Stimulated activated CD4-positive, alpha-beta T cell treated with anti-CD3 and anti-CD28 coated beads, TNF-alpha, amount 100 ng/mL, for 4 hours (primary cell): Measurements from ENCODE around the gene HOXD13.

Experiments
- DNase-seq, 3 experiments: peaks; one replicate each; pipeline ENCODE4 v3.0.0-alpha.2; 2020; ENCODE audit warnings: low read depth in 3 of 3

The HOXD13 gene

DNA sequence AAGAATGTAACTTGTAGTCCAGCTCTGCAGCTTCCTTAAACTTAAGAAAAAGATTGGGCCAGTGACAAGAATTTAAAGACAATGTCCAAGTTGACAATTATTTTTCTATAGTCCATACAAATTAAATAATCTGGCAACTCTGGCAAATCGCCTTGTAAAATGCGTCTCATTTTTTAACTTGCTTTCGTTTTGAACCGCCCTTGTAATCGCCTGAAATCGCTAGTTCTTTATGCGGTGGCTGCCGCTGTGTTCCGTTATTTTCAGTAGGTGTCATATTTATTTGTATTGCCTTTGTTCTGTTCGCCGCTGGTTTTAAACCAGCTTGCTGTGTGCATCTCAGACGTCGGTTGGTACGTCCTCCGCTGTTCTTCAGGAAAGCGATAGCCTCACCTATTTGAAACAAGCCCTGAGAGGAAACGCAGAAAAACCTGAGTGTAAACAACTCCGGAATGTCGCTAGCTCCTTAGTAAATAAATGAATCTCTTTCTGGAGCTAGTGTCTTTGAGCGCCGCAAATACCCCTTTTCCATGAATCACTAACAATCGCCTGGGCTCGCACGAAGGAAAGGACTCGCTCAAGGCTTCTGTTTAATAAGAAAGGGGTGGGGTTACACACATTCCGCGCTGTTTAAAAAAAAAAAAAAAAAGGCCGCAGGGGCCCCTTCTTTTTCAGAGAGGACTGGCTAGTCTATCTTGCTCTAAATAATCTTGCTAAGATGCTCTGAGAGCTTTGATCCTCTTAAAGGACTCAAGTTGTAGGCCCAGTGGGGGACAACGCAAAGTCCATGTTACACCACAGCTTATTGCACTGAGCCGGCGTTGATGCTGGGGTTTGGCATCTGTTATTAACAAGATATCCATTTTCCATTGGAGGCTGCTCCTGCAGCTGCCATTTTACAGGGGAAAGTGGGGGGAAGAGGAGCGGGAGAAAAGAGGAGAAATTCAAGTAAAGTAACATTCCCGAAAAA, 40.0 kb downstream of the HOXD13 start:
- DNase-seq, result no peak

DNA sequence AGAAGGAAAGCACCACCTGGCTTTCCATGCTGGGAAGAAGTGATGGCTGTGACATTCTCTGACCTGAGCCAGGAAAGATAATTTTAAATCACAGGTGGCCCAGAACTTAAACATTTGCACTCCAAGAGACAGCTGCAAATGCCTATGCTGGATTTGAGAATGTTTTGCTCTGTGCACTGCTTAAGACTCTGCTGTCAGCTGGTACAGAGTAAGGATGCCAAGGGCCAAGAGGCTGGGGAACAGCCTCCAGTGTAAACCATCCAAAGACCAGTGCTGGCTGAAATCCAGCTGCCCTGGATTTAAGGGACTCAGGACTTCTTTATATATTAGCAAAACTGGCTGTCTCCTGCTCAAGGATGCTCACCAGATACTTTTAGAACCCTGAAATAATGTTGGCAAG, 40.9 kb downstream of the HOXD13 start:
- DNase-seq, result no peak

DNA sequence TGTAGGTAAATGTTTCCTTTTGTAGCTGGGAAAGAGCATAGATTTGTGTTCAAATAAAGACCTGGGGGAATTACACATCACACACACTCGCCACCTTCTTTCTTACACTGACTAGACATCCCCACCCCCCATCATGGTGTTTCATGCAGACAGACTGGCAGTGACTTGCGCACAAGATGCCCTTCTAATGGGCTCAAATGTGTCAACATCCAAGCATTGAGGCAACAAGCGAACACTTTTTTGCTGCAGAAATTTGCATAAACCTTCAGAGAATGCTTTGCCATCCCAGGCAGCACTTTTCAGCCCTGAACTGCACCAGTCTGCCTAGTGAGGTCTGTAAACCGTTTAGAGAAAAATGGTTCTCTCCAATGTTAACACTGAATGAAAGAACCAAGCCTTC, 41.5 kb downstream of the HOXD13 start:
- DNase-seq, result no peak

DNA sequence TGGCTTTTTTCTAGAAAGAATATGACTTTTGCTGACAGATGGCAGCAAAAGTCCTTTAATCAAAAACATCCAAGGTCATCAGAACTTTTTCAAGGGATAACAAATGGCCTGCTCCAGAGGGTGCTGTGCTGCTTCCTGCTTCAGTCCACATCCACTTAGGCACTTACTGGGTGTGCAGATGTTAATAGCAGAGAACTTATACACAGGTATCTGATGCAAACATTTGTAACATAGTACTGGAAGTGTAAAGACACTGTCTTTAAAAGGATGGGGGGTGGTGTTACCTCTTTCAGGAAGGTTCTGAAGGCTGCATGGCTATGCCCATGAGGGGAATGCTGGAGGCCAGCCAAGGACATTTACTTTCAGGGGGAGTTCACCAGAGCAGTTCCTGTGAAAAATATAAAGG, 42.5 kb downstream of the HOXD13 start:
- no peak for DNase-seq

DNA sequence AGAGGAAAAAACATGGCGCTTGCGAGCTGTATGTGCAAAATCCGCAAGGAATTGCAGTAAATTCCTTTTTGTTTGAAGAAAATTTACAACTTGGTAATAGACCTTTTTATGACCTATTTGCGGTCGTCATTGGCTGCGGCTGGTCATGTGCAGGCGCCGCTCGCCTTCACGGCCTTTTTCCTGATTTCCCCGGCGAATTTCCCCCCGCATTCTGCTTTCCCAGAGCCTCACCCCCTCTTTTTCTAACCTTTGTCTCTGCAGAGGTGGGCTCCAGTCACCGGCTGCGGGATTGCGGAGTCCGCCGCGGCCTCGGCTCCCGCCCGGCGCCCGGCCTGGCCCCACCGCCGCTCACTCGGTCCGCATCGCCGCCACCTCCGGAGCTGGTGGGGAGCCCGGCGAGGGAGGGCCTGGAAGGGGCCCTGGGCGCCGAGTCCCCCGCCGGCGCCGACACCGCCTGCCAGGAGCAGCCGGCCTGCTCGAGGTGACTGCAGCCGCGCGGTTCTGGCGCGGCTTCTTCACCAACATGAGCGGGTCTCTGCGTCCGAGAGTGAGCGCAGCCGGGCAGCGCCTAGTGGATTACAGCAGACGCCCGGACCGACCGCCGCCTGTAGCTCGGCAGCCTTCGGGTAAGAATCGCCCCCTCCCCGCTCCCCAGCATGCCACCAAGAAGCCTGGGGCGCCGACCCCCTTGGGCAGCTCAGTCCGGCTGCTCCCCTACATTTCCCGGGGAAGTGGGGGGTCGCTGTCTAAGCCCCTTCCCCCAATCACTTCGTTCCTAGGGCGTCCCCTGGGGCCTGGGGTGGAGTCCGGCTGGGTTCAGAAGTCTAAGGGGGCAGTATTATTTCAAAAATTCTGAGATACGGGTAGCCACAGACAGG, 44.1 kb downstream of the HOXD13 start:
- no peak for DNase-seq

DNA sequence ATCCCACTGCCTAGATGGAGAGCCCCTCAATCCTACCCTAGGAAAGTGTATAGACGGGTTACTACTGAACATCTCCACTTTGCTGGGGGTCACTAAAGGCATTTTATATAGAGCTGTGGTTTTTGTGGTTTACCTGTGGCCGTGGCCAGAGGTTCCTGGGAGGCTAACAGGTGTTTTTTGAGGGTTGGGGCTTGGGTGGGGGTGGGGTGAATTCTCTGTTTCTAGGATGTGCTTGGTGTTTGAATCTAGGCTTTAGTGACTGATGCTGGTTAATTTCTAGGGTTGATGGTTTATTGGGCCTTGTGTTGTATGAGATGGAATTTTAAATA, 44.7 kb downstream of the HOXD13 start:
- no peak for DNase-seq

DNA sequence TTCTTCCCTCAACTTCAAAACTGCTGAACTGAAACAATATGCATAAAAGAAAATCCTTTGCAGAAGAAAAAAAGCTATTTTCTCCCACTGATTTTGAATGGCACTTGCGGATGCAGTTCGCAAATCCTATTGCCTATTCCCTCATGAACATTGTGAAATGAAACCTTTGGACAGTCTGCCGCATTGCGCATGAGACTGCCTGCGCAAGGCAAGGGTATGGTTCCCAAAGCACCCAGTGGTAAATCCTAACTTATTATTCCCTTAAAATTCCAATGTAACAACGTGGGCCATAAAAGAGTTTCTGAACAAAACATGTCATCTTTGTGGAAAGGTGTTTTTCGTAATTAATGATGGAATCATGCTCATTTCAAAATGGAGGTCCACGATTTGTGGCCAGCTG, 45.4 kb downstream of the HOXD13 start:
- DNase-seq, result no peak

DNA sequence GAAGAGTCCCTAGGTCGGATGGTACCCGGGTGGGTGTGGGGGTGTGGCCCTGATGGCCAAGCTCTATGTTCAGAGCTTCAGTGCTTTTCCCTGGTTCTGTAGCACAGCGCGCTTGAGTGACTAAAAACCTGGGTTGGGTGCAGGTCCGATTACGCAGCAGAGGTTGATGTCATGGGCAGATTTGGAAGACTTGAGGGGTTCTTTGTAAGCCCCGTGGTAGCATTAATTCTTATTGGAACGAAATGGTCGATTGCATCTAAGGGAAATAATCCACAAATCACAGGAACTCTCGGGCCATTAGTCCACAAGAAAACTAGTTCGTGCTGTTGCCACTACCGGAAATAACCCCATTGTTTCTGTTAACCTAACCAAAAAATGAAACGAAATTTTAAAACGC, 46.0 kb downstream of the HOXD13 start:
- DNase-seq, result no peak

DNA sequence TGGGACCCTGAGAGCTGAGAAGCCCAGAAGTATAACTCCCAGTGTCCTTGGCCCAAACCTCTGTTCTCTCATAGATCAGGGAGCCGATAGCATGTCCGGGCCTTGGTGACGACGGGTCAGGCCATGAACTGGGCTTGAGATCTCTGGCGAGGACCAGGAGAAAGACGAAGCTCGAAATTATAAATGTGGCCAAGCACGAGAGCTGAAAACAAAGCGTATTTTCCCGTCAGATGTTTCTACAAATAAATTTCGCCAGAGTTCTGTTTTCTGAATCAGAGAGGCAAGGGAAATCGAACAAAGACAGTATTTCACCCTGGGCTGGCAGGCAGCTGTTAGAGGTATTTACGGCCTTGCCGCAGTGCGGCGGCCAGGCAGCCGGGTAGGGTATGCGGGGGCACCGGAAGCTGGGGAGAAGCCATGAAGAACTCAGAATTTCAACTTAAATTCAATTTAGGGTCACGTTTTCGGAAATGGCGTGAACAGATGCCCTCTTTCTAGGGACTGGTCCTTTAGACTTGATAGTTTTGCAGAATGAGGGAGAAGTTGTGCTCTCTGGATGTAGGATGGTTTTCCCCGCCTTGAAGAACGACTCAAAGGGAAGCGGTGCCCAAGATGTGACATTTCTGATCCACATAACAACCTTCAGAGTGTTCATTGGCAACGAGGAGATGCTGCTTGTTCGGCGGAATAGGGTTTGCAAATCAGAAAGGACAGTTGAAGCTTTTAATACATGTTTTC, 46.6 kb downstream of the HOXD13 start:
- no peak for DNase-seq

DNA sequence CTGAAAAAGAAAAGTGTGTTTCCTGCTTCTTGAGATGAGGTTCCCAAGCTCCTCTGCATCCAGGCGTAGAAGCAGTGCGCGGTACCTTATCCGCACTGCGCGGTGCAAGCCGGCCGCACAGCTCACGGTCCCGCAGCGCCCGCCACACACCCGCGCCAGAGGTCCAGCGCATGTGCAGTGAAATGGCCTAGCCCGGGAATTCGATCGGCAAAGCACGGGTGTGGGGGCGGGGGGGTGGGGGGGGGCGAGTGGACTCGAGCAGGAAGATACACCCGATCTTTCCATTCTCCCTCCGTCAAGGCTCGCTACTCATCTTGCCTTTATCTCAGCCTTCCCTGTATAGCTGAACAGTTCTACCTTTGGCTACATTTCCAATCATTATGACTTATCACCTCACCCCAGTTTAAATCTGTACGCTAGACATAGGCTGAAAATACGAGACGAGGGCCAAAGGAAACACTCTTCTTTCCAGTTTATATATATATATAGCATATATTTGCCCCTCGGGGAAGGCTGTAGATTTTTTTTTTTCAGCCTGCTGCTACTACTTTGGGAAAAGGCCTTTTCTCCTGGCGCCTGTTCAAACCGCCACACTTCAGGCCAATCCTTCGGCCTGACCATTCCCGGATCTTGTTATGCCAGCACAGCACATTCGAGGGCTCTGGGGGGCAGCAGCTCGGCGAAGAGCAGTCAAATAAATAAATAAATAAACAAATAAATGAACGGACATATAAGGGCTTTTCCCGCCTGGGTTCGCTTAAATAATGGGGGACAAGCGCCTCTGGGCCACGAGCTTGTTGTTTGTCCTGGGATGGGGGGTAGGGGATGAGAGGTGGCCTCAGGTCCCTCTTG, 47.4 kb downstream of the HOXD13 start:
- DNase-seq, result no peak

DNA sequence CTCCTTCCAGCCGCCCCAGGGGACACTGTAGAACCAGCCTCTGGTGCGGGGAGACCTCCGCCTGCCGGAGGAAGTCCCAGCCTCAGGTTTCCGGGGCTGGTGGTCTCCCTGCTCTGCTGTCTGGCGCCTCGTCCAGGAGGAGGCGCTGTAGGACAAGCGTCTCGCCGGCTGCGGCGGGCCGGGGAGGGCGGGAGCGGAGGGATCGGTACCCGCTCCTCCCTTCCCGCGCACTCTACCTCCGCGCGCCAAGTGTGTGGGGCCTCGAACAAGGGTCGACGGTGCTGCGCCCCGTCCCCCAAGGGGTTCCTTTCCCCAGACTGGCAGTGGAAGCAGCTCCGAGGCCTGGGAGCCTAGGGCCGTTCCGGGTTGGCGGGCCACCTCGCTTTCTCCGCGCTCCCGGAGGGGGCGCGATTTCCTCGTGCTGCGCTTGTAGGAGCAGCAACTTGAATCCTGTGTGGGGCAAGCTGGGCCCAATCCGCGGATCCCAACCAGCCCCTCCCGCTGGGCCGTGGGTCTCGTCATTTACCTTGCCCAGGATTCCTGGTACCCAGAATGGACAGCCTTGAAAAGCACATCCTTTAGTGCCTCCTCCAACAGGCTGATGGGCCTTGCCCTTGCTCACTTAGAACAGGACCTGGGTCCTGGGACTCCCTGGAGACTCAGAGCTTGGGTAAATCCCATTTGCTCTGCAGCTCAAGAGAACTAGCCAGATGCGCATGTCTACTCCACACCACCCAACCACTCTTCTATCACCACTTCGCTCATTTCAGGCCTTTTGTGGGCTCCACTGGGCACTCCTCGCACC, 48.2 kb downstream of the HOXD13 start:
- DNase-seq, result peak; percentile 17 to 35 (median 23)

DNA sequence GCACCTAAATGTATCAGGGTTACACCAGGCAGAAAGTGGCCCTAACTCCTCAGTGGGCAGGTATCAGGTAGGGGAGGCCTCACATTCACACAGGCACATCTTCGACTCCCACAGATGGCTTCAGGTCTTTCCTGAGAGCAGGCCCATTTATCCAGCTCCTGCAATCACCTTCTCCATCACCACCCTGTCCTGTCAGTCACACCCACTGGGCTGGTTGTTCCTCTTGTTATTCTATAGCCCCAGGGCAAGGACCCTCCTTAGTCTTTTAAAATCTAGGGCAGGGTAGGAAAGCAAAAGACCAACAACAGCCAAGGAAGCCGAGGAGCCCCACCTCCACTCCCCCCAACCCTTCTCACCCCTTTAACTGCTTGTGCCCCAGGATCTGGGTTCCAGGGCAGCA, 49.8 kb downstream of the HOXD13 start:
- DNase-seq, result no peak
